Lower lobe of right lung (tissue), 2 donors: Measurements from ENCODE around the gene ALS2. TPM values are rescaled to one million over a fixed set of nuclear protein-coding genes. Genes with fewer than 3 reads are reported as not detected.

Source experiments
- ATAC-seq, 2 donors: fragments of 200-7000 bp; cut with Tn5 transposase; one replicate each; pipeline ENCODE4 v1.9.1; 2020 to 2022; ENCODE audit warnings: mild to moderate bottlenecking in 2 of 2, moderate library complexity in 2 of 2
- DNase-seq: peaks from one replicate; pipeline ENCODE4 v3.0.0-alpha.2; 2020
- H3K27ac ChIP-seq: fragments of 200-600 bp; one replicate; pipeline ENCODE4 v1.8.0; 2022
- H3K27me3 ChIP-seq: fragments of 200-600 bp; one replicate; pipeline ENCODE4 v1.8.0; 2022; ENCODE audit warnings: low read depth
- H3K36me3 ChIP-seq: fragments of 200-600 bp; one replicate; pipeline ENCODE4 v1.8.0; 2022; ENCODE audit warnings: mild to moderate bottlenecking
- H3K4me1 ChIP-seq: fragments of 200-600 bp; one replicate; pipeline ENCODE4 v1.8.0; 2022
- H3K4me3 ChIP-seq: fragments of 200-600 bp; one replicate; pipeline ENCODE4 v1.8.0; 2022; ENCODE audit warnings: mild to moderate bottlenecking
- H3K9me3 ChIP-seq: fragments of 200-600 bp; one replicate; pipeline ENCODE4 v1.8.0; 2022
- intact Hi-C: fragments of 100-400 bp; cut with DNase I; formaldehyde crosslinking; loops from one replicate; pipeline ENCODE4 v1.11.0; 2022
- total RNA-seq: library from RNA; stranded (reverse); fragmentation: NEBNext Ultra II Directional; extraction: Animal tissue kit (Norgen Biotek cat#: 25700); gene quantifications from one replicate; pipeline ENCODE4 v1.2.1, GENCODE V29; 2021
- TF ChIP-seq, protein P1 (sequence below): fragments of 200-600 bp; IDR thresholded peaks from one replicate; pipeline ENCODE4 v1.8.0; 2022; ENCODE audit warnings: antibody characterized with exemption, mild to moderate bottlenecking
- donor health status: DM: no; HTN: yes; CAD: no; lungs with severe emphysema.

ALS2 gene
- total RNA-seq, 1 donor from 2014 or later = 24.7 TPM

DNA sequence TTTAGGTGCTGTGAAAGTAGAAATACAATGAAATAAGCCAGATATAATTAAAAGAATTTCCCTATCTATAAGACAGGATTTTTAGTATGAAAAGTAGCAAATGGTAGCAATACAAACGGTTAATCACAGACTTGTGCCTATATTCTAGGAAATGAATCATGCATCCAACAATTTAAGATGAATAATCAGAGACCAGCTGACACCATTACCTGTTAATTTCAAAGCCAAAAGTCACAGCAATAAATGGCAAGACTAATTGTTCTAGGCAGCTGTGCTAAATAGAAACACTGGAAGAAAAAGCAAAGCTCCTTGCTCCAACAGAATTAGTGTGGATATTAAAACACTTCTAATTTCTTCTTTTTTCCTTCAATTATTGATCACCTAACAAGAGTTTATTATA is 47.2 kb downstream of the ALS2 start:
- TF ChIP-seq, protein P1, sequence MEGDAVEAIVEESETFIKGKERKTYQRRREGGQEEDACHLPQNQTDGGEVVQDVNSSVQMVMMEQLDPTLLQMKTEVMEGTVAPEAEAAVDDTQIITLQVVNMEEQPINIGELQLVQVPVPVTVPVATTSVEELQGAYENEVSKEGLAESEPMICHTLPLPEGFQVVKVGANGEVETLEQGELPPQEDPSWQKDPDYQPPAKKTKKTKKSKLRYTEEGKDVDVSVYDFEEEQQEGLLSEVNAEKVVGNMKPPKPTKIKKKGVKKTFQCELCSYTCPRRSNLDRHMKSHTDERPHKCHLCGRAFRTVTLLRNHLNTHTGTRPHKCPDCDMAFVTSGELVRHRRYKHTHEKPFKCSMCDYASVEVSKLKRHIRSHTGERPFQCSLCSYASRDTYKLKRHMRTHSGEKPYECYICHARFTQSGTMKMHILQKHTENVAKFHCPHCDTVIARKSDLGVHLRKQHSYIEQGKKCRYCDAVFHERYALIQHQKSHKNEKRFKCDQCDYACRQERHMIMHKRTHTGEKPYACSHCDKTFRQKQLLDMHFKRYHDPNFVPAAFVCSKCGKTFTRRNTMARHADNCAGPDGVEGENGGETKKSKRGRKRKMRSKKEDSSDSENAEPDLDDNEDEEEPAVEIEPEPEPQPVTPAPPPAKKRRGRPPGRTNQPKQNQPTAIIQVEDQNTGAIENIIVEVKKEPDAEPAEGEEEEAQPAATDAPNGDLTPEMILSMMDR = no peak
- no peak overlapping the region for H3K27ac ChIP-seq
- no peaks in the 10 kb centered on the region for H3K4me1 ChIP-seq
- H3K27me3 ChIP-seq = no peaks in the 10 kb centered on the region
- no peak for ATAC-seq
- no peak overlapping the region for H3K4me3 ChIP-seq
- no peak for DNase-seq
- intact Hi-C loops = no loop called here
- peaks cover 80% of the 10 kb centered on the region for H3K36me3 ChIP-seq
- H3K9me3 ChIP-seq = peaks cover 10% of the 10 kb centered on the region

DNA sequence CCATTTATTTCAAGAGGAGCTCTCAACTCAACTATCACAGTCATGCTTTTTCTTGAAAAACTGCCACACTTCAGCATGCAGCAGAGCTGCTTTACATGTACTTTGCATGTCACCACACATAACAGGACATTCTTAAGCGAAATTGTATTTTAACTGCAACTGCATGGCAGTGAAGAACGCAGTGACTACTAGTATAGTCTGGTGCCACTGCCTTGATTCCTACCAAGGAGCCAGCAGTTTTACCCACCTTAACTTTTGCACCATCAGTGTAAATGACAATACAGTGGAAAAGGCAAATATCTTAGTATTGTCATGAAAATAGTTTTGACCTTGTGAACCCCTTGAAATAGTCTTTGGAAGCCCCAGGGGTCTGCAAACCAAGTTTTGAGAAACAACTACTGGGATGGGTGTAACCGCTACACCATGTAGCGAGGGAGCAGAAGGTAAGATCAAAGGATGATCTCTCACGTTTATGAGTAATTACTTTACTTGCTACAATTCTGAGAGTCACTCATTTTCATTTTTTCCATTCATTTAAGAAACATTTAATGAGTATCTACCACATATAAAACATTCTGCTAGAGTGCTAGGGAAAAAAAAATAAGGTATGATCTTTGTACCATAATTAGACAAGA is 50.0 kb downstream of the ALS2 start:
- H3K4me3 ChIP-seq = no peak overlapping the region
- intact Hi-C loops = no loop called here
- H3K27ac ChIP-seq = no peak overlapping the region
- no peaks in the 10 kb centered on the region for H3K27me3 ChIP-seq
- H3K36me3 ChIP-seq = peaks cover 87% of the 10 kb centered on the region
- H3K9me3 ChIP-seq = peaks cover 3% of the 10 kb centered on the region
- ATAC-seq = no peak
- H3K4me1 ChIP-seq = no peaks in the 10 kb centered on the region
- DNase-seq = no peak
- TF ChIP-seq, protein P1 = no peak

DNA sequence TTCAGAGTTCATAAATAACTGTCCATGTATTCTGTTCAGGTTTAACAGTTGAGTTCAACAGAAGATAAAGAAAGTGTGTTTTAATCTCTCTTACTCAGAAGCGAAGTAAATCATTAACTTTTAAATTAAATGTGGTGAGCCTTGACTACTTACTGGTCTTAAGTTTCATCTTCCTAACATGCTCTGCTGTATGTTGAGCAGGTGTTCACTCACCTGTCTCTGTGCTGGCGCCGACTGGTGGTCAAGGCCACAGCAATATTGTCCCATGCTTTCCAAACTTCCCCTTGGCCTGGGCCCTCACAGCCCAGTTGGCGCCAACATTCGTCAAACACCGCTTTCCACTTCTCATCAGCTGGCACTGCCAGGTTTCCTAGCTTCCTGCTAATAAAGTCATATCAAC is 65.3 kb downstream of the ALS2 start:
- Histone ChIP-seq H3K36me3 (peaks cover 80% of the 10 kb centered on the region), H3K4me1 (no peaks in the 10 kb centered on the region), H3K27me3 (no peaks in the 10 kb centered on the region), H3K4me3 (no peak overlapping the region), H3K27ac (no peak overlapping the region), H3K9me3 (peaks cover 5% of the 10 kb centered on the region)
- ATAC-seq = no peak
- TF ChIP-seq, protein P1 = no peak
- DNase-seq = no peak
- intact Hi-C loops = no loop called here

DNA sequence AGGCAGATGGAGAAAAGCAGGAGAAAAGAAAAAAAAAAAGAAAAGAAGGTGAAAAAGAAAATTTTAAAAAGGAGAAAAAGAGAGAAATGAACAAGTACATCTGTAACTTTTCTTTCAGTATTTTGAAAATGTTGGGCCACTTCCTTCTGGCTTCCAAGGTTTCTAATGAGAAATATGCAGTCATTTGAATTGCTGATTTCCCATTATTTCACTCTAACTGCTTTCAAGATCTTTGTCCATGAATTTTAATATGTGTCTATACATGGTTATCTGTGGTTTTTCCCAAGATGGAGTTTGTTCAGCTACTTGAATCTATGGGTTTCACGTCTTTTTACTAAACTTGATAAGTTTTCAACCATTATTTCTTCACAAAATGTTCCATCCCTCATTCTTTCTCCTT is 68.0 kb downstream of the ALS2 start:
- peaks cover 89% of the 10 kb centered on the region for H3K36me3 ChIP-seq
- no peak overlapping the region for H3K4me3 ChIP-seq
- TF ChIP-seq, protein P1 = no peak
- DNase-seq (no peak), ATAC-seq (no peak)
- no peaks in the 10 kb centered on the region for H3K9me3 ChIP-seq
- intact Hi-C loops = no loop called here
- H3K4me1 ChIP-seq = no peaks in the 10 kb centered on the region
- no peak overlapping the region for H3K27ac ChIP-seq
- no peaks in the 10 kb centered on the region for H3K27me3 ChIP-seq

DNA sequence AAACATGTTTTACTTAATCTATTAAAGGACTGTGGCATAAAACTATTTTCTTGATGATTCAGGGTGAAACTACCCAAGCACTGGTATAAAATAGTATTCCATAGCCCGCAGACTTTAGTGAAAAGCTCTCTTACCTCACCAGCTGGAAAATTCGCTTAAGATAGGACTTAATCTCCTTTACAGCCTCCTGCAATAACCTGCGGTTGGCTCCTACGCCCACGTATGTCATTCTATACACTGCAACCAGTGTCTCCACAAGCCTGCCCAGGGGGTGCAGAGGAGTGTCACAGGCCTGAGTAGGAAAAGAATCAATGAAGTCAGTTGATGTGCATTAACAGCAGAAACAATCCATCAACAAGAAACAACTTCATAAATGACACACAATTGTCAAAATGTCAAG is 71.0 kb downstream of the ALS2 start:
- Histone ChIP-seq H3K4me3 (no peak overlapping the region), H3K27me3 (no peaks in the 10 kb centered on the region), H3K4me1 (no peaks in the 10 kb centered on the region), H3K36me3 (peaks cover 92% of the 10 kb centered on the region), H3K9me3 (no peaks in the 10 kb centered on the region), H3K27ac (no peak overlapping the region)
- TF ChIP-seq, protein P1 = no peak
- ATAC-seq = no peak
- DNase-seq = no peak
- intact Hi-C loops = no loop called here
